Neural crest cell (in vitro differentiated cells): ENCODE measurements around the gene ENHO. TPM values are rescaled to one million over a fixed set of nuclear protein-coding genes. Genes with fewer than 3 reads are reported as not detected.

Experiments used
- DNase-seq: peaks from one replicate; pipeline ENCODE4 v3.0.0; 2021; ENCODE audit warnings: low read depth, mixed read lengths, low spot score
- H3K27ac Mint-ChIP-seq: one replicate; pipeline ENCODE4 v1.8.0; 2021; ENCODE audit warnings: mild to moderate bottlenecking, mixed read lengths; ENCODE audit not compliant: unreplicated experiment
- H3K27me3 Mint-ChIP-seq: 2 replicates; pipeline ENCODE4 v1.8.0; 2021; ENCODE audit warnings: low read depth, mild to moderate bottlenecking, mixed read lengths
- H3K36me3 Mint-ChIP-seq: 2 replicates; pipeline ENCODE4 v1.8.0; 2021; ENCODE audit warnings: low read depth, mild to moderate bottlenecking, mixed read lengths
- H3K4me1 Mint-ChIP-seq: 2 replicates; pipeline ENCODE4 v1.8.0; 2021; ENCODE audit warnings: mixed read lengths
- H3K4me3 Mint-ChIP-seq: one replicate; pipeline ENCODE4 v1.8.0; 2021; ENCODE audit warnings: mild to moderate bottlenecking, mixed read lengths
- H3K9me3 Mint-ChIP-seq: 2 replicates; pipeline ENCODE4 v1.8.0; 2021; ENCODE audit warnings: mixed read lengths
- CTCF ChIP-seq: fragments of 200-600 bp; sonication (generic); conservative IDR thresholded peaks from 2 replicates; pipeline ENCODE4 v1.5.0; 2021; ENCODE audit warnings: antibody characterized with exemption, mild to moderate bottlenecking
- total RNA-seq: library from RNA; stranded (reverse); gene quantifications from 2 replicates; pipeline ENCODE4 v1.2.1, GENCODE V29; 2021

Gene ENHO
- total RNA-seq, 1 donor from 2014 or later: 13.2 TPM

- Mint-ChIP-seq H3K4me3 (peak overlapping the region; percentile 31), H3K27me3 (no peaks in the 10 kb centered on the region), H3K4me1 (peaks cover 38% of the 10 kb centered on the region), H3K9me3 (no peaks in the 10 kb centered on the region), H3K27ac (no peak overlapping the region), H3K36me3 (peaks cover 6% of the 10 kb centered on the region)
- TF ChIP-seq CTCF: no peak
- DNase-seq: no peak
Measured at GRCh38 chr9:34555002-34555348, 32.2 kb upstream of the ENHO start.

GRCh38 chr9:34554211-34555001 is 31.6 kb upstream of the ENHO start:
- no peak for TF ChIP-seq CTCF
- Mint-ChIP-seq H3K4me3 (no peak overlapping the region), H3K4me1 (peaks cover 36% of the 10 kb centered on the region), H3K36me3 (peaks cover 6% of the 10 kb centered on the region), H3K27me3 (no peaks in the 10 kb centered on the region), H3K27ac (peak overlapping the region; percentile 52), H3K9me3 (no peaks in the 10 kb centered on the region)
- DNase-seq: no peak

GRCh38 chr9:34553511-34554021 is 30.8 kb upstream of the ENHO start:
- H3K4me1 Mint-ChIP-seq: peaks cover 29% of the 10 kb centered on the region
- DNase-seq: no peak
- no peaks in the 10 kb centered on the region for H3K27me3 Mint-ChIP-seq
- no peak for TF ChIP-seq CTCF
- no peak overlapping the region for H3K4me3 Mint-ChIP-seq
- H3K9me3 Mint-ChIP-seq: no peaks in the 10 kb centered on the region
- peaks cover 6% of the 10 kb centered on the region for H3K36me3 Mint-ChIP-seq
- H3K27ac Mint-ChIP-seq: no peak overlapping the region

- H3K27me3 Mint-ChIP-seq: peaks cover 4% of the 10 kb centered on the region
- H3K4me3 Mint-ChIP-seq: peak overlapping the region; percentile 51
- no peak for TF ChIP-seq CTCF
- peaks cover 6% of the 10 kb centered on the region for H3K36me3 Mint-ChIP-seq
- no peaks in the 10 kb centered on the region for H3K9me3 Mint-ChIP-seq
- peaks cover 30% of the 10 kb centered on the region for H3K4me1 Mint-ChIP-seq
- no peak for DNase-seq
- peak overlapping the region; percentile 94 for H3K27ac Mint-ChIP-seq
Measured at GRCh38 chr9:34552986-34553385, 30.2 kb upstream of the ENHO start.

- Mint-ChIP-seq H3K36me3 (peaks cover 6% of the 10 kb centered on the region), H3K27ac (peak overlapping the region; percentile 94), H3K4me3 (peak overlapping the region; percentile 51), H3K4me1 (peaks cover 30% of the 10 kb centered on the region), H3K9me3 (no peaks in the 10 kb centered on the region), H3K27me3 (peaks cover 4% of the 10 kb centered on the region)
- DNase-seq: no peak
- TF ChIP-seq CTCF: no peak
Measured at GRCh38 chr9:34552606-34552981, 29.8 kb upstream of the ENHO start.
